HG02981 (cell line): ENCODE data around the gene MOB1A.
"Not testable (repeated sequence)": the region's sequence is repeated elsewhere in the genome, so short reads cannot be mapped to it uniquely, and the experiment has no call there.

Experiments
- ATAC-seq: cut with Tn5 transposase; IDR thresholded peaks from one replicate; pipeline ENCODE4 v1.9.1; 2021; ENCODE audit warnings: mild to moderate bottlenecking, moderate library complexity; ENCODE audit not compliant: unreplicated experiment

The MOB1A gene

GRCh38 chr2:74199275-74199701 is 20.6 kb upstream of the MOB1A start:
- no peak for ATAC-seq

- peak; percentile 90 for ATAC-seq
These were observed 20.0 kb upstream of the MOB1A start, which contains the start of gene MTHFD2 for GRCh38 chr2:74198461-74199274. TSS of gene MTHFD2 (plus strand) at chr2:74198615. CDS start at chr2:74198642, 27 bp downstream.

GRCh38 chr2:74198023-74198460 is 19.4 kb upstream of the MOB1A start:
- ATAC-seq, result no peak

GRCh38 chr2:74197049-74197448 is 18.4 kb upstream of the MOB1A start:
- ATAC-seq, result no peak

- no peak for ATAC-seq
These were observed 16.1 kb upstream of the MOB1A start for GRCh38 chr2:74194799-74195198.

- no peak for ATAC-seq
These were observed 13.1 kb upstream of the MOB1A start for GRCh38 chr2:74191596-74192380.

GRCh38 chr2:74188696-74189095 is 10.0 kb upstream of the MOB1A start:
- no peak for ATAC-seq

GRCh38 chr2:74188018-74188601 is 9.4 kb upstream of the MOB1A start:
- ATAC-seq, result no peak

GRCh38 chr2:74186706-74187105 is 8.0 kb upstream of the MOB1A start:
- ATAC-seq, result not testable (repeated sequence)

GRCh38 chr2:74186038-74186437 is 7.4 kb upstream of the MOB1A start:
- peak; percentile 56 for ATAC-seq

- no peak for ATAC-seq
These were observed 5.2 kb upstream of the MOB1A start for GRCh38 chr2:74183878-74184277.

GRCh38 chr2:74181739-74182138 is 3.1 kb upstream of the MOB1A start:
- peak; percentile 33 for ATAC-seq

GRCh38 chr2:74179063-74179865 is 585 bp upstream of the MOB1A start:
- ATAC-seq, result peak; percentile 7

- no peak for ATAC-seq
These were observed 983 bp downstream of the MOB1A start for GRCh38 chr2:74177696-74178095.

- no peak for ATAC-seq
These were observed 3.8 kb downstream of the MOB1A start for GRCh38 chr2:74174909-74175308.

- ATAC-seq, result no peak
These were observed 9.9 kb downstream of the MOB1A start for GRCh38 chr2:74168739-74169138.

GRCh38 chr2:74164761-74165160 is 13.9 kb downstream of the MOB1A start:
- ATAC-seq, result no peak

- ATAC-seq, result no peak
These were observed 15.7 kb downstream of the MOB1A start for GRCh38 chr2:74162951-74163350.

GRCh38 chr2:74155830-74156229 is 22.8 kb downstream of the MOB1A start:
- no peak for ATAC-seq

GRCh38 chr2:74152954-74153353 is 25.7 kb downstream of the MOB1A start:
- ATAC-seq, result no peak
